GM19239 (cell line): Measurements from ENCODE around the gene USPL1.

Experiments used
- DNase-seq: peaks from one replicate; pipeline ENCODE4 v3.0.0; 2011; ENCODE audit warnings: low spot score; ENCODE audit not compliant: insufficient read length
- FAIRE-seq: peaks from 2 replicates; lab custom pipeline; 2011; peaks lifted over from hg19 to GRCh38; lab: Jason Lieb, UNC

USPL1 gene

DNA sequence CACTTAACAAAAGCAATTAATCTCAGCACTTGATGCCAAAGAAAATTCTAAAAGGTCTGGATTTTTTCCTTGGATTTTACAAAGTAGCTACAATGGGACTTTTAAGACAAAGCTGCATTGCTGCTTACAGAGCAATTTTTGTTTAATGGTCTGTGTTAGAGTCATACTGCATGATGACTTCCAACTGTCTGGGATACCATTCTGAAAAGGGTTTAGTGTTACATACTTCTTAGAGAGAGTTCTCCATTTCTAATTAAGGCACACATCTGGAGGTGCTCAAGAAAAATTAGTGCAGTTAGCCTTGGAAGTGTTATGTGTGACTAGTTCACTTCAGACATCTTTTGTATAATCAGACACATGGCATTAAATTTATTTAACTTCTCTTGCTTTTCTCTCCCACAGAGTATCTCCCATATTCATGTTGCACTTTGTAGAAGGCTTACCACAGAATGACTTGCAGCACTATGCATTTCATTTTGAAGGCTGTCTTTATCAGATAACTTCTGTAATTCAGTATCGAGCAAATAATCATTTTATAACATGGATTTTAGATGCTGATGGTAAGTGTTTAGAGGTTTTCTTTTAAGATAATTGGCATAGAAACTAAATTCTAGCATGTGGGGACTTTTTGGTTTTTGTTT lies 35.1 kb downstream of the USPL1 start:
- peak; percentile 42 for FAIRE-seq

DNA sequence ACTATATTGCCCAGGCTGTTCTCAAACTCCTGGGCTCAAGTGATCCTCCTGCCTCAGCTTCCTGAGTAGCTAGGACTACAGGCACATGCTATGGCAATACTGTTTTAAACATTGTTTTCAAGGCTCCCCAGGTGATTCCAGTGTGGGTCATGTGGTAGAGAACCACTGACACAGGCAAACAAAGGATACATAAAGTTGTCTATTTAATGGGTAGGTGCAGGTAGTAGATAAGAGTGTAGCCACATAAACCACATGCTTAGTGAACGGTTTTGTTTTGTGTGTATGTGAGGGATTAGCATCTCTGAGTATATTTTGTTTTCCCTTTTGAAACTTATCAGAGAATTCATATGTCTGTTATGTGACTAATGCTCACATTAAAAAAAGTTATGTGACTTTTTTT lies 36.7 kb downstream of the USPL1 start:
- peak; percentile 82 for FAIRE-seq
- DNase-seq = no peak

More for the DNA sequence above, 35.1 kb downstream of the USPL1 start:
- no peak for DNase-seq

DNA sequence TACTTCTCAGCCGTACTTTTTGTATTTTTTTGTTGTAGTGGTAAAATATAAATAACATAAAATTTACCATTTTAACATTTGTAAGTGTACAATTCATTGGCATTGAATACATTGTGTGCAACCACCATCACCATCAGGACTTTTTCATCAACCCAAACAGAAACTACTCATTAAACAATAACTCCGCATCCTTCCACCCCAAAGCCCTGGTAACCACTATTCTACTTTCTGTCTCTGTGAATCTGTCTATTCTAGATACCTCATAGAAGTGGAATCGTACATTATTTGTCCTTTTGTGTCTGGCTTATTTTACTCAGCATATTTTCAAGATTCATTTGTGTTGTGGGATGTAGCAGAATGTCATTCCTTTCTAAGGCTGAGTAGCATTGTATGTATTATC lies 38.5 kb downstream of the USPL1 start:
- peak; percentile 86 for FAIRE-seq

DNA sequence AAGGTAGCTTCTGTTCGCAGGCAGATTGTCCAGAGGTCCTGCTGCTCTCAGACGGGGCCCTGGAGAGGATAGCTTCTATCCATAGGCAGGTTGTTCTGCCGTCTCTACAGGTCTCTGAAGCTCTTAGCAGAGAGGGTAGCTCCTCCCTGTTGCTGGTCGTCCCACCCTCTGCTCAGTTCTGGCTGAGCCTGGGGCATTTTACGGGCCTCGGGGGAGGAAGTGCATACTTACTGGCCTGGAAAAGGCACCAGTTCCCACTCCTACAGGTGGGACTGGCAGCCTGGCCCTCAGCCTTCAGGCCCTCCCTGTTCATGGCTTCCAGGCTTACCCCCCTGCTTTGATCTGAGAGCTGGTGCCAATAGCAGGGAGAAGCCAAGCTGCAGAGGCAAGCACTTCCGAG lies 42.3 kb downstream of the USPL1 start:
- FAIRE-seq (no peak), DNase-seq (no peak)

More for the DNA sequence above, 38.5 kb downstream of the USPL1 start:
- DNase-seq = no peak

DNA sequence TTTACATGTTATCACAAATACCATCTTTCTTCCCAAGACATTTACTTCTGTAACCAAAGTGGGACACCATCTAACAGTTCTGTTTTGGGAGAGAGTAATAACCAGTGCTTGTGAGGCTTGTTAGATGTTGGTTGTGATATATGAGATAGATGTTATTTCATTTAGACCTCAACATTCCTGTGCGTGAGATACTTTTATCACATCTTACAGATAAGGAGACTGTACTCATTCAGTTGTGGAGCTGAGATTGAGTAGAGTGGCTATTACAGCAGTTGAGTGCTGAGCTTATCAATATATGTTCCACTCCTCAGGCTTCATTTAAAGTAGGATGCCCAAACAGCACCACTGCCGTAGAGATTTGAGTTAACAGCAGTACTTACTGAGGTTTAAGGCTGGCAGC lies 43.1 kb downstream of the USPL1 start:
- DNase-seq = no peak
- no peak for FAIRE-seq

DNA sequence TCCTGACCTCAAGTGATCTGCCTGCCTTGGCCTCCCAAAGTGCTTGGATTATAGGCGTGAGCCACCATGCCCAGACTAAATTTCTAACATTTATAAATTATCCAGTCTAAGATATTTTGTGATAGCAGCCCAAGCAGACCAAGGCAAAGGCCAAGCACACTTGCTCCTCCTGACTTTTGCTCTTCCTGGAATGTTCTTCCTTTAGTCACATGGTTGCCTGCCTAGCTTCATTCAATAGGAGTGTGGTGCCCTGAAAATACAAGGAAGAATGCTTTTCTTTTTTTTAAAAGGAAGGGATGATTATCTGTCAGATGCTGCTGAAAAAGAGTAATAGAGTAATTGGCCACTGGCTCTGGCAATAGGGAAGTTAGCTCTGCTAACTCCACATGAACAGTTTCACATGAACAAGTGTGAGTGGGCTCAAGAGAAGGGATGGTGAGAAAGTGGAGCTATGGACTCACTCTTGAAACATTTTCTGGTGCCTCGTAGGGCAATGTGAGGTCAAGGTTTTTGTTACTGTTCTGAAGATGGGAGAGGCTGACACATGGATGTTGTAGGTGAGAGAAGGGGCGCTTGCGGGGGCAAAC lies 47.1 kb downstream of the USPL1 start:
- FAIRE-seq (no peak), DNase-seq (no peak)

DNA sequence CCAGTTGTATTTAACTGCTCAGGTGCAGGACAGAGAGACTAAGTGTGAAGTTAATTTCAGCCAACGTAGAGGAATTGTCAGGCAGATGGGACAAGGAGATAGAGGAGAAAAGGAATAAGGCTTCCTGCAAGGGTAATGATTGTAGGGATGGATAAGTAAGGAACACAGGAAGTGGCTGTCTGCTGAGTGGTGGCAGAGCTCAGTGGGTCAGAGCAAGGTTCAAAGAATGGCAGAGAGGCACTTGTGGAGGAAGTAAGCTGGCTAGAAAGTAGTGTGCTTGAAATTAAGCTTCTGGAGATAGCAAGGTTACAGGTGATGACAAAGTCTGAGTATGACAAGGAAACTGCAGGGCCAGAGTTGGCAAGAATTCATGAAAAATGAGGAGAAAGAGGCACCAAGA lies 47.9 kb downstream of the USPL1 start:
- DNase-seq = no peak
- FAIRE-seq = no peak

DNA sequence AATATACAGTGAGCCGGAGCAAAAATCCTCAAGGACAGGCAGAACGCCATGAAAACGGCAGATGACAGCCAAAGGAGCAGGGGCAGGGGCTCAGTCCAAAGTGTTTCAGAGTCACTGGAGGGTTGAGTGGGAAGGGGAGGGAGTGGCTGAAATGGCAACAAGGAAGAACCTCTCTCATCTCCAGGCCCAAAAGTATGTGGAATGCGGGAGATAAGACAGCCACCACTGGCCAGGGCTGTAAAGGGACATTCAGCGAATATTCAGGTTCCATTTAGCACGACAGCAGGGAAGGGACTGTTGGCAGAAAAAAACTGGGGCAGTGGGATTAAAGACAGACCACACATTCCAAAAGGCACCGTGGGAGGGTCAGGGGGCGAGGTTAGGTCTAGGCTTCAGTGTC lies 48.4 kb downstream of the USPL1 start:
- no peak for DNase-seq
- FAIRE-seq = no peak

DNA sequence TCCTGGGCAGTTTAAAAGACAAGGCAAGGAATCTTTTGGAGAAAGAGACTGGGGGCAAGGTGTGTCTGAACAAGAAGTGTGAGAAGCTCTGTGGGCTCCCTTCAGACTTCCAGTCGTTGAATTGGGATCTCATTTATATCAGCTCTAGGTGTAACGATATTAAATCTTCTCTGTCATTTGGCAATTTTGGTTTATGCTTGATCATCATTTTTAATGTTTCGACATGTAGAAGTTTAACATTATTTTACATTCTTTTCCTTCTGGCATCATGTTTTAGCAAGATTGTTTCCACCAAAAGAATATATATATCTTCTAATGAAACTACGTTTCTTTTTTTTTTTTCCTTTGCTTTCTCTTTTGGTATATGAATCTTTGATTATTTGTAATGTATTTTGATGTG lies 49.3 kb downstream of the USPL1 start:
- FAIRE-seq (no peak), DNase-seq (no peak)

DNA sequence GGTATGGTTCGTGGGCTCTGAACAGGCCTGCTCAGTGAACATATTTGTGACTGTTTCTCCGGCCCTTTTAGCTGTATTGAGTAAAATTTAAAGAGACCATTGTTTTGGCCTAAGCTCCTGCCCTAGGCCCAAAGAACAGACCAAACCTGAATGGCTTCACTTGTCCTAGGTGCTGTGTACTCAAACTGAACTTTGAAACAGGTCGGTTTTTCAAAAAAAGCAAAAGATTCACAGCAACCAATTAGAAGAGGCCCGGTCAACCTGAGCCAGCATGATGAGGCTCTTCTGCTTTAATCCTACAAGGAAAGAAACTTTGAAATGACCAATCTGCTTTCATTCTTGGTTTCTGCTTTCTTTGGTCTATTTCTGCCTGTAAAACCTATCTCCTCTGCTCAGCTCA lies 50.6 kb downstream of the USPL1 start:
- FAIRE-seq (no peak), DNase-seq (no peak)

DNA sequence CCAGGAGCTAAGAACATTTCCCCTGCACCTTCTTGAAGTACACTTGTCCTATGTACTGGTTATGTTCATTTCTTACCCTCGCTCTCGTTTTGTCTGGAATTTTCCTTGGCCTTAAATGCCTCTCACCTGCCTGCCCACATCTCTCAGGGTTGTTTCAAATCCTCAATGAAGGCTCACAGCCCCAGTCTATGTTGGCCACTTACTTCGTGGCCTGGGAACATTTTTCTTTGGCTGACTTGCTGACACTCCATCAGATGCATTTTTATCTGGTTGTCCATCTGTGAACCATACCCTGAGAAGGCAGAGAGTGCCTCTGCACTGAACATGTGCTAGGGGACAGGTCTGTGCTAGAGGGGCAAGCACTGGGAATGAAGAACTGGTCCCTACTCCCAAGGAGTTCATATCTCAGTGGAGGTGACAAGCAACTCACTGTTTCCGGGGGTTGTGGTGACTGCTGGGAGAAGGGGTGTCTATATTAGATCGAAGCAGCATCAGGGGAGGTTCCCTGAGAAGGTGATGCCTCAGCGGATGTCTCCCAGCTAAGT lies 53.6 kb downstream of the USPL1 start:
- FAIRE-seq (no peak), DNase-seq (no peak)

DNA sequence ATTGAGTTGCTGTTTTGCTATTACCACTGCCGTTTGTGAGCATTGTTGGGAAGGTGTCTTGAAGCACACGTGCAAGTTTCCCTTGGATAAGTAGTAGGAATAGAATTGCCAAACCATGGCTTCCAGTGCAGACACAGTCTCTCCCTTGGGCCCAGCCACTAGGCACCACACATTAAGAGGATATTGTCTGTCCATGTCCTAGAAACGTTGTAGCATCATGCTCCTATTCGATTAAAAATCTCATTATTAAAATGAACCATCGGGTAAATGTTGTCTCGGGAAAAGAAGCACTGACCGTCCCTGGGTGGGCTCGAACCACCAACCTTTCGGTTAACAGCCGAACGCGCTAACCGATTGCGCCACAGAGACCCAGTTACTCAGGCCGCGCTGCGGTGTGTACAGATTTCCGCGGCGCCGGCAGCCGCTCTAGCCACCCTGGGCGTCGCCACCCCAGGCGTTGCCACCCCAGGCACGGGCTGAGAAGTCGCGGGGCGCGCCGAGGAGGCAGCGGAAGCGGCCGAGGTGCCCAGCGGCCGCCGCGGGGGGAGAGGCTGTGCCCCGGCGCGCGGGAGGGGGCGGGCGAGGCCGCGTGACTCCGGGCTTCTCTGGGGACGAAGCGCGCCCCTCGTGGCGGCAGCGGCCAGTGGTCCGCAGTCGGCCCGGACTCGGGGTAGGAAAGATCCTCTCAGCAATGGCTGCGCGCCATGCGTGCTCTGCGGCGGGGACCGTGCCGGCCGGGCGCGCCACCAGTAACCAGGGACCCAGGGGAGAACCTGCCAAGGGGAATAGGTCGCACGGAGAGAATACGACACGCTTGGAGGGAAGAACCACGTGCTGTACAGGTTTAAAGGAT lies 56.2 kb downstream of the USPL1 start:
- FAIRE-seq (peak; percentile 64), DNase-seq (peak; percentile 86)

DNA sequence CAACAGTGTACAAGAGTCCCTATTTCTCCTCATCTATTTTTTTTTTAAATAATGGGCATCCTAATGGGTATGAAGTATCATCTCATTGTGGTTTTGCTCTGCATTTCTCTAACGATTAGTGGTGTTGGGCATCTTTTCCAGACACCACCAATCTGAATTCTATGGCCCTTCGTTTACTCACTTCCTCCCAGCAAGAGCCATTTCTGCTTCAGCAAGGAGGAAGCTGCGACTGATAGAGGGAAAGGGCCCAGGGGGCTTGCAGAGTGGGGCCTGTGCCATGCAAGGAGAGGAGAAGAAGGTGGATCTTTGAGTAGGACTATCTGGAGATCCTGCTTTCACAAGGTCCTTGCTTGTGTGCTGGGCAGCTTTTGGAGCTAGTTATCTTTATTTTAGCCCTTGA lies 58.0 kb downstream of the USPL1 start:
- no peak for FAIRE-seq

DNA sequence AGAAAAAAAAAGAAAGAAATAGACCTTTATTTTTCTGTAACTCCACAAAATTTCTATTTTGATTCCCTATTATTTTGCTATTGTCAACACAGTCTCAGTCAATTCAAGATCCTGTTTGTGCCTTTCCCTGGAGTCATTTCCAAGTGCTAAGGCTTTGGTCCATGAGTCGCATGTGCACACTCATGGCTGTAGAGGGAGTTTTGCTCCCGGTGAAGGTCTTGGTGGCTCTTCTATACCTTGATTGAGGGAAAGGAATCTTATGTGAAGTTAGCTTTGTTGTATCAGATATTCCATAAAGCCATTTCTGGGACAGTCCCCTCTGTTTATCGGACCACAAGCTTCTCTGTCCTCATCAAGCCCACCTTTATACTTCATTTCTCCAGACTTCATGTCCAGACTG lies 59.0 kb downstream of the USPL1 start:
- FAIRE-seq (no peak), DNase-seq (no peak)

More for the DNA sequence above, 58.0 kb downstream of the USPL1 start:
- no peak for DNase-seq

DNA sequence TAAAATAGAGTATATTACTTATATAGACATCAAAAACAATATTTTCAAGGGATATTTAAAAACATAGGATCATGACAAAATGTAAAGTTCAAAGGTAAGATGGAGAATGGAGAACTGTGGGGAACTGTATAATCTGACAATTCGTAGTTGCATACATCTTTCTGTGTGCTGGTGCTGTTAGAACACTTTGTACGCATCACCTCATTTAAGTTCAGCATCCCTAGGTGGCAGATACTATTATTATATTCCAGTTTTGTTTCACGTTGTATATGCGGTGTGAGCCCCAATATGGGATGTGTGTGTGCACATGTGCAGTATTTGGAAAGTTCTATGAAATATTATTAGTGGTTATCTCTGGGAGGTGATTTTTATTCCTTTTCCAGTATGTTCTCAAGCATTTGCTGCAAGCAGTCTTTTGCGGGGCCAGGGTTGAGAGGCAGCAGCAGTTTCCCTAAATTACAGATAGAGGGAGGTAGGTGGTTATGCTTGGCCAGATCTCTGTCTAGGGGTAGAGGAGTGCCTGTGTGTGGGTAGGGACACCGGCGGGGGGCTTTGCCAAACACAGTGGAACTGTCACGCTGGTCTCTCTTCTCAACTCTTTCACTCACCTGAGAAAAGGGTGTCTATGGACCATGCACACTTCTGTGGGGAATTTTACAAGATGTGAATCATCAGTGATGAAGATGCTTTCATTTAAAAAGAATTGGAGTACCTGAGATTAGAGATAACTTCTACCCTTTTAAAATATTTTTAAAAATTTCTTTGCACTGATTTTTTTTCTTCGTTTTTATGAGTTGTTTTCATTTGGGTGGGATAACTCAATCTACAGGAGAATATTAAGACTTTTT lies 62.0 kb downstream of the USPL1 start:
- no peak for DNase-seq
- no peak for FAIRE-seq

DNA sequence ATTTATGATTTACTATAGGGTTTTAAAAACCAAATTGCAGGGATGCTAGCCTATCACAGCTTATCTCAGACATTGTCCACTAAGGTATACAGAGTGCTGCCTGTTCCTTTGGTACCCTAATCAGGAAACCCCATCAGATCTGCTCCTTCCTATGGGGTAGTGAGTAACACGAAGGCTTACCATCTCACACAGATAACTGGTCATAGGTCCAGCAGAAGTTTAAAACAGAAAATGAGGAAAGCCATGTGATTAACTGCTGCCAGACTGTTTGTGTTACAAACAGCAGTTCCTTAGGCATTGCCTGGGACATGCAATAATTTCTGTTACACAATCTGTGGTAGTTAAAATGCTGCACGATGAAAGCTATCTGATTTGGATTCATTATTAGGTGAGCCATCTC lies 64.1 kb downstream of the USPL1 start:
- DNase-seq = no peak

DNA sequence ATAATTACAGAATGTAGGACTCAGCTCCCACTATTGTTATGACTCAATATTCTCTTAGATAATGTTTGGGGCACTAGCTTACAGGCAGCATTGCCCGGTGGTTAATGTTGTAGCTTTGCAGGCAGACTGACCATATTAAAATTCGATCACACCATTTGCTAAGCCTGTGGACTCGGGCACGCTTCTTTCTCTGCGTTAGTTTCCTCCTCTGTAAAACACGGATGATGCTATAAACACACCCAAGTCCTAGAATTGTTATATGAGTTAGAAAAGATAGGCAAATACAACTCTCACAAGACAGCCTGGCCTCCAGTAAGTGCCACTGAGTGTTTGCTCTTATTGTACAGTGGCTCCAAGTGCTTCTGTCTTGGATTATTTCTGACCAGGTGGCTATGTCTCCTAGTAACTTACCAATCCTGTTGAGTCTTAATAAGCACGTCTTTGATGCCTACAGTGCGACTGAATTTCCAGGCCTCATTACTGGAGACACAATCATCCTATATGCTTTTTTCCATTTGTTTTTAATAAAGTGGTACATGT lies 67.7 kb downstream of the USPL1 start:
- DNase-seq (no peak), FAIRE-seq (no peak)

More for the DNA sequence above, 64.1 kb downstream of the USPL1 start:
- FAIRE-seq = no peak

DNA sequence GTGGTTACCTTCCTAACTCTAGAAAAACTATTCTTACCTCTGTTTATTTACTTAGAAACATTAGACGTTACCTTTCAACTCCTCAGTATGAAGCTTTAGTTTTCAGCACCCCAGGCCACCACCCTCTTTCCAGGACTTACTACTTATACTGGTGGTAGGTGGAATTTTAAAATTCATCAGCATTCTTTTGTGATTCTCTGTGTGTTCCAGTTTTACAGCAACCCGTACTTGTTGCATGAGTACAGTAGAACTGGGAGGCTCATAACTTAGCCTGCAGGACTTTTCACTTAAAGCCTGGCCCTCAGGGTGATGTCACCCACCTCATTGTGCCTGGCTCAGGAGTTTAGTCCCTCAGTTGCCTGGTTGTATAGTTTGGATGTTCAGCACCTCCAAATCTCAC lies 68.3 kb downstream of the USPL1 start:
- FAIRE-seq = no peak
- no peak for DNase-seq

DNA sequence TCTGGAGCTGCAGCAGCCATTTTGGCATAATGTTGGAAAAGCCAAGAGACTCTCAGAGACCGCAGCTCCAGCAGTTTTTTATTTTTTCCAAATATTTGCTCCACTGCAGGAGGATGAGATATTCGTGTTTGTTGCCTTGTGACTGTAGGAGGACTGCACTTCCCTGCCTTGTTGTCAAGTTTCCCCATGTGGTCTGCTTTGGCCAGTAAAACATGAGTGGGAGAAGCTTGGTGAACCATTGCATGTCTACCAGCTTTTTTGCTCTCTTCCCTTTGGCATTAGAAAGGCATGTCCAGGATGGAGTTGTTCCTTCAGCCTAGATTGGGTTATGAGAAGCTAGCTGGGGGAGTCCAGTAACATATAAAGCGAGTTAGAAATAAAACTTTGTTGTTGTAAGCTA lies 69.9 kb downstream of the USPL1 start:
- FAIRE-seq = no peak
- no peak for DNase-seq

DNA sequence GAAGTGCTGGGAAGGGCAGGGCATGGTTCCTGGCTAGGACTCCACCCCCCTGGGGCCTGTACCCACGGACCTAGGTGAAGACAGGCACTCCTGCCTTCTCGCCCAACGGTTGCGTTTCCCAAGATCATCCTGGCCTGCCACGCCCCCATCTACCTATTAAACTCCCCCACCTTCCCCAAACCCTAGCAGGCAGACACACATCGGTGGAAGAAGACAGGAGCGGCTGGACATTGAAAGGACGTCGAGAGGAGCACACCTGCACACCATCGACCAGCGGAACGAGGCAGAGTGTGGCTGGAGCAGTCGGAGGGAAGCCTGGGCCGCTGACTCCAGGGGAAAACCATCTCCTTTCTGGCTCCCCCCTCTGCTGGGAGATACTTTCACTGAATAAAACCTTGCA lies 72.0 kb downstream of the USPL1 start:
- DNase-seq = no peak
- no peak for FAIRE-seq
